ENCODE data around the gene TMED7.

The TMED7 gene

DNA sequence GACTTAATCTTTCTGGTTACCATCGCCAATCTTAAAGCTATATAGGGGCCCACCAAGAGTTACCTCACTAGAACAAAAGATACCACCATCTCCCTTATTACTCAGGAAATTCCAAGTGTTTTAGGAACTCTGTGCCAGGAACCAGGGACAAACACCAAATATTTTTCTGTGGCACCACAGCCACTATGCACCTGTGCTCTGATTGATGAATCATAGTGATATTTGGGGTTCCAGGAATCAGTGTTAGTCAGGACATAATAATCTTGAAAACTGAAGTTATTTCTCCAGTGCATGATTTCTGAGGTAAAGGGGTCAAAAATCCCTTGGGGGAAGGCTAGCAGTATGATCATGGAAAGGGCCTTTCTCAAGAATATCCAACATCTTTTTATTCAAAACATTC, 10.2 kb upstream of the TMED7 start:
- TF ChIP-seq, protein P1, sequence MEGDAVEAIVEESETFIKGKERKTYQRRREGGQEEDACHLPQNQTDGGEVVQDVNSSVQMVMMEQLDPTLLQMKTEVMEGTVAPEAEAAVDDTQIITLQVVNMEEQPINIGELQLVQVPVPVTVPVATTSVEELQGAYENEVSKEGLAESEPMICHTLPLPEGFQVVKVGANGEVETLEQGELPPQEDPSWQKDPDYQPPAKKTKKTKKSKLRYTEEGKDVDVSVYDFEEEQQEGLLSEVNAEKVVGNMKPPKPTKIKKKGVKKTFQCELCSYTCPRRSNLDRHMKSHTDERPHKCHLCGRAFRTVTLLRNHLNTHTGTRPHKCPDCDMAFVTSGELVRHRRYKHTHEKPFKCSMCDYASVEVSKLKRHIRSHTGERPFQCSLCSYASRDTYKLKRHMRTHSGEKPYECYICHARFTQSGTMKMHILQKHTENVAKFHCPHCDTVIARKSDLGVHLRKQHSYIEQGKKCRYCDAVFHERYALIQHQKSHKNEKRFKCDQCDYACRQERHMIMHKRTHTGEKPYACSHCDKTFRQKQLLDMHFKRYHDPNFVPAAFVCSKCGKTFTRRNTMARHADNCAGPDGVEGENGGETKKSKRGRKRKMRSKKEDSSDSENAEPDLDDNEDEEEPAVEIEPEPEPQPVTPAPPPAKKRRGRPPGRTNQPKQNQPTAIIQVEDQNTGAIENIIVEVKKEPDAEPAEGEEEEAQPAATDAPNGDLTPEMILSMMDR (conservative IDR thresholded peaks at IDR 0.05; ENCODE audit: low read depth), result no peak
- no peak overlapping the region for H3K27ac ChIP-seq
- CTCF ChIA-PET, result interaction anchor here (0.8 to 2.5 kb wide), 2 partner anchors 22 to 433 kb away, joined by 3 to 18 read pairs; no protein-coding TSS in a partner anchor
- POLR2A ChIA-PET (ENCODE audit: low non-redundant PET), result no interaction called here
- DNase-seq (ENCODE audit: low spot score), result no peak

GRCh38 chr5:115634343-115635132, 8.7 kb upstream of the TMED7 start:
- ChIA-PET POLR2A (ENCODE audit: low non-redundant PET) (no interaction called here), CTCF (interaction anchor here (0.5 to 2.5 kb wide), 11 partner anchors 8 to 1970 kb away, joined by 3 to 18 read pairs (median 4); partner anchors contain the start of gene TMED7)
- TF ChIP-seq, protein P1 (conservative IDR thresholded peaks at IDR 0.05; ENCODE audit: low read depth), result peak; percentile 91
- peak; percentile 97 for DNase-seq (ENCODE audit: low spot score)
- no peak overlapping the region for H3K27ac ChIP-seq

DNA sequence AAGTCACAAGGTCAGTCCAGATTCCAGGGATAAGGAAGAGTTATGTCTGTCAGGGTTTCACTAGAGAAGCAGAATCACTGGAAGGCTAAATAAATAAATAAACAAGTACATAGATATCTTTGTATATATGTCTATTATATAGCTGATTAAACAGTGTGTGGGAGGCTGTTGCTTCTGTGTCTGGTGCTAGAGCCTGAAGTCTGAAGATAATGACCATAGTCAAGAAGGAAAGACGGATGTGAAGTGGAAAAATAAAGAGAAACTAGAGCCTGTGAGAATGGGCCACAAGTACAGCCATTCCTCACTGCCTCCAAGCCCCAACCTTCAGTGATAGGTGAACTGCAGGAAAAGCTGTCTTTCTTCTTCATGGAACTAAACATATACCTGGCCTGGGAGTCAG, 4.1 kb upstream of the TMED7 start:
- no peak overlapping the region for H3K27ac ChIP-seq
- DNase-seq (ENCODE audit: low spot score), result no peak
- ChIA-PET CTCF (interaction anchor here (0.6 to 2.1 kb wide), 2 partner anchors 210 to 438 kb away, joined by 6 to 7 read pairs; no protein-coding TSS in a partner anchor), POLR2A (ENCODE audit: low non-redundant PET) (no interaction called here)
- TF ChIP-seq, protein P1 (conservative IDR thresholded peaks at IDR 0.05; ENCODE audit: low read depth), result no peak

DNA sequence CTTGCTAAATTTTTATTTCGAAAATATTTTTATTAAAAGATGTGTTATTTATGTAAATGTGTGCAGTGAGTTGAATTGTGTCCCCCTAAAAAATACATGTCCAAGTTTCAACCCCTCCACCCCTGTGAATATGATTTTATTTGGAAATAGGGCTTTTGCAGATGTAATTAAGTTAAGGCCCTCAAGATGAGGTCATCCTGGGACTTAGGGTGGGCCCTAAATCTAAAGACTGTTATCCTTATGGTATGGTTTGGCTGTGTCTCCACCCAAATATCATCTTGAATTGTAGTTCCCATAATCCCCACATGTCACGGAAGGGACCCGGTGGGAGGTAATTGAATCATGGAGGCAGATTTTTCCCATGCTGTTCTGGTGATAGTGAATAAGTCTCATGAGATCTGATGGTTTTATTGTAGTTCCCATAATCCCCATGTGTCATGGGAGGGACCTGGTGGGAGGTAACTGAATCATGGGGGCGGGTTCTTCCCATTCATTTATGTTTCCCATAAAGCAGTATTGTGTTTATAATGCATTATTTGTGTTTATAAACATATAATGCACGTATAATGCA, 1.5 kb upstream of the TMED7 start:
- H3K27ac ChIP-seq, result no peak overlapping the region
- ChIA-PET CTCF (interaction anchor here (1.3 kb wide), 1 partner anchor 8 kb away, joined by 4 read pairs; no protein-coding TSS in a partner anchor), POLR2A (ENCODE audit: low non-redundant PET) (no interaction called here)

GRCh38 chr5:115626445-115626823, 598 bp upstream of the TMED7 start:
- DNase-seq (ENCODE audit: low spot score), result no peak
- CTCF ChIA-PET, result interaction anchor here (1.3 kb wide), 1 partner anchor 9 kb away, joined by 4 read pairs; no protein-coding TSS in a partner anchor
- H3K27ac ChIP-seq, result peak overlapping the region; percentile 83
- POLR2A ChIA-PET (ENCODE audit: low non-redundant PET), result no interaction called here
- TF ChIP-seq, protein P1 (conservative IDR thresholded peaks at IDR 0.05; ENCODE audit: low read depth), result no peak

More for the DNA sequence above, 1.5 kb upstream of the TMED7 start:
- DNase-seq (ENCODE audit: low spot score), result no peak
- TF ChIP-seq, protein P1 (conservative IDR thresholded peaks at IDR 0.05; ENCODE audit: low read depth), result no peak

DNA sequence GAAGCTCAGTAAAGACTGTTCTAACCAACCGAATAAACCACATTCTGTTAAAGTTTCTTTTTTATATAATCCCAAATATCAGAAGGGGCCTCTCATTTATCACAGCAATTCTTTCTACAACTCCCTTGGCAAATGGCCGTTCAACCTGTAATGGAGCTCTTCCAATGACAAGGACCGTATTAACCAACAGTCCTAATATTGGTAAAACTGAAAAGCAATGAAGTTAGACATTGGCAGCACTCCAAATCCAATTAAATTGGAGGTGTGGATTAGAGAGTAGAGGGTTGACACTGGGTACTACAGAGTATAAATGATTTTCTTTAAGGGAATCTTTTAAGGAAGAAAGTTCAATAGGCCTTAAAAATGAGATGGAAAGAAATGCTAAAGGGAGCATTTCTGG, 842 bp downstream of the TMED7 start:
- POLR2A ChIA-PET (ENCODE audit: low non-redundant PET), result interaction anchor here (0.6 kb wide), 1 partner anchor 1229 kb away, joined by 6 read pairs; no protein-coding TSS in a partner anchor
- TF ChIP-seq, protein P1 (conservative IDR thresholded peaks at IDR 0.05; ENCODE audit: low read depth), result no peak
- DNase-seq (ENCODE audit: low spot score), result no peak
- peak overlapping the region; percentile 83 for H3K27ac ChIP-seq
- CTCF ChIA-PET, result interaction anchor here (0.6 to 1.5 kb wide), 3 partner anchors 10 to 86 kb away, joined by 3 to 7 read pairs (median 4); no protein-coding TSS in a partner anchor

Measured in RWPE1 (cell line).